ENCODE measurements around the gene MUC5B.

MUC5B gene

GRCh38 chr11:1272531-1272930 is 49.7 kb downstream of the MUC5B start:
- no peak for DNase-seq

- no peak for DNase-seq
Measured at GRCh38 chr11:1274501-1274900, 51.6 kb downstream of the MUC5B start.

- no peak for DNase-seq
Measured at GRCh38 chr11:1275021-1275420, 52.2 kb downstream of the MUC5B start.

- no peak for DNase-seq
Measured at GRCh38 chr11:1276041-1276790, 53.4 kb downstream of the MUC5B start.

GRCh38 chr11:1276866-1277615 is 54.2 kb downstream of the MUC5B start:
- no peak for DNase-seq

GRCh38 chr11:1277936-1278512 is 55.2 kb downstream of the MUC5B start:
- no peak for DNase-seq

- no peak for DNase-seq
Measured at GRCh38 chr11:1278766-1279673, 56.2 kb downstream of the MUC5B start.

- DNase-seq = no peak
Measured at GRCh38 chr11:1279674-1280055, 56.8 kb downstream of the MUC5B start.

- DNase-seq = no peak
Measured at GRCh38 chr11:1280116-1281035, 57.5 kb downstream of the MUC5B start.

- DNase-seq = no peak
Measured at GRCh38 chr11:1281326-1281973, 58.6 kb downstream of the MUC5B start.

GRCh38 chr11:1281974-1282365 is 59.1 kb downstream of the MUC5B start:
- DNase-seq = no peak

- DNase-seq = no peak
Measured at GRCh38 chr11:1283091-1283511, 60.2 kb downstream of the MUC5B start.

GRCh38 chr11:1283906-1284305 is 61.0 kb downstream of the MUC5B start:
- DNase-seq = no peak

GRCh38 chr11:1285316-1285744 is 62.5 kb downstream of the MUC5B start:
- DNase-seq = no peak

- no peak for DNase-seq
Measured at GRCh38 chr11:1285876-1286275, 63.0 kb downstream of the MUC5B start.

GRCh38 chr11:1287928-1288327 is 65.1 kb downstream of the MUC5B start:
- no peak for DNase-seq

- no peak for DNase-seq
Measured at GRCh38 chr11:1288426-1289151, 65.7 kb downstream of the MUC5B start.

- DNase-seq = no peak
Measured at GRCh38 chr11:1289211-1289935, 66.5 kb downstream of the MUC5B start.

All from KG1 (cell line).